Endometrial microvascular endothelial cells (primary cell): Measurements from ENCODE around the gene TRIOBP. TPM values are rescaled to one million over a fixed set of nuclear protein-coding genes. Genes with fewer than 3 reads are reported as not detected.
"Not testable (repeated sequence)": the region's sequence is repeated elsewhere in the genome, so short reads cannot be mapped to it uniquely, and the experiment has no call there.

ENCODE experiments used
- in situ Hi-C: cut with HindIII; loops from 2 replicates; pipeline ENCODE4 v1.10.0; 2017; ENCODE audit warnings: low sequenced_read_pairs, low pct_unique_long_range_greater_than_20kb; ENCODE audit errors: inconsistent ontology term
- total RNA-seq: library from RNA; depleted of rRNA; stranded (reverse); fragments of >200 nt; gene quantifications from one replicate; pipeline ENCODE4 v1.2.3, GENCODE V29; 2015; ENCODE audit errors: inconsistent ontology term

The TRIOBP gene
- total RNA-seq, 1 donor from 2014 or later: 135 TPM

DNA sequence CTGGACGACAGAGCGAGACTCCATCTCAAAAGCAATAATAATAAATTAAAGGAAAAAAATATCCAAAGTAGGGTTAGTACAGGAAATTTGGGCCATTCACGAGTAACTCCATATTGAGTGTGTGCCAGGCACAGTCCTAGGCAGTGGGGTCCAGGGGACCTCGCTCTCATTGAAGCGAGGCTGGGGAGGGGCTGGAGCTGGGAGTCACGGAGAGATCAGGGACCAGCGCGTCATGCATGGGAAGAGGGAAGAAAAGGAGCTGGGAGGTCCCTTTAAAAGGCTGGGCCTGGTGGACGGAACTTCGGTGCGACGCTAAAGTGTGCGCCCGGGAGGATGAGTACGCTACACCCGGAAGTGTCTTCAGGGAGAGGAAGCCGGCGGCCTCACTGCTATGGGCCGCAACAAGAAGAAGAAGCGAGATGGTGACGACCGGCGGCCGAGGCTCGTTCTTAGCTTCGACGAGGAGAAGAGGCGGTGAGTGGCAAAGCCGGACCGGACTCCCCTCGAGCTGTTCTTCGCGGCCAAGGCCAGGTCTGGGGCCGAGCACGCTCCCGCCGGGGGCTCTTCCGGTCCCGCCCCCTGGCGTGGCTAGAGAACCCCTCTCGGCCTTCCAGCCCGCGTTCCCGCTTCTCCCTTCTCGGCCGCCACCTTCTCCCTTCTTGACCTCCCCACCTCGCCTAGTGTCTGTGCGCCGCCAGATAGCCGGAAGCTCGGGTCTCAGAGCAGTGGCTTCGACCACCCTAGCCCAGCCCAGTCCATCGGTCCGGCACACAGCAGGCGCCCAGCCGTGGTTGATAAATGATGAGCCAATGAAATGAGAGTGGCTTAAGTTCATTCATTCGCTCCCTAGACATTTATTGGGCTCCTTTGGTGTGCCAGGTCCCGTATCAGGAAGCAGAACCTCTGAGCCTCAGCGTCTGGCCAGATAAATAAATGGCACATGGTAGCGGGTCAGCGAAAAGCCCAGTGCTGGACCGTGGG lies 10.6 kb upstream of the TRIOBP start, which contains the start of gene NOL12:
NOL12 (plus strand) TSS at position 342 of the 981 bp plus-strand sequence; CDS start at position 392, 50 bp downstream.
- in situ Hi-C loops: no loop called here

GRCh38 chr22:37690407-37690806 lies 6.4 kb upstream of the TRIOBP start:
- in situ Hi-C loops: no loop called here

GRCh38 chr22:37690901-37691504 lies 5.8 kb upstream of the TRIOBP start:
- in situ Hi-C loops: no loop called here

DNA sequence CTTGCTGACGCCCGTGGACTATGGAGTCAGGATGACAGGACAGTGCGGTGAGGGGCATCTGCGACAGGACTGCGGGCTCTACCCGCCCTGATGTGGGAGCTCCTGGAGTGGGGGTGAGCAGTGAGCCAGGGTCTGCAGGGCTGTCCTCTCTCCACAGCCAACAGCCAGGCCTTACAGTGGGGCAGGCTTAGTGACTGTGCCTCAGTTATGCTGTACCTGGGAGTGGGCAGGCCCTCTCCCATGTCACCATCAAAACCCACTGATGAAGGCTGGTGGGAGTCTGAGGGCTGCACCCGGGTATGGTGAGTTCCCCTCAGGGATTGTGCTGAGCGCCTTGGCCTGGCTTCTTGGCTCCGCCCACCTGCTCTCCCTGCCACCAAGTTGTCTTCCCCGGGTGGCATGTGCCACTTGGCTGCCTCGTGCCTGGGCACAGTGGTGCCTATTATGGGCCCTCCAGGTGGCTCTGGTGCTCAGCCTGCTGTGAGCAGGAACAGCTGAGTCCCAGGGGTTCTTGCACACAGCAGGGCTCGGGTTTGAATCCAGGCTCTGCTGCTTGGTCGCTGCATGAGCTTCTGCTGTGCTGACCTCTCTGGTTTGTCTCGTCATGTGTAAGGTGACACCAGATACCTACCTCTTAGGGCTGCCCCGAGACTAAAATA lies 4.1 kb upstream of the TRIOBP start:
- in situ Hi-C loops: no loop called here

GRCh38 chr22:37694131-37694530 lies 2.7 kb upstream of the TRIOBP start:
- in situ Hi-C loops: not testable (repeated sequence)

DNA sequence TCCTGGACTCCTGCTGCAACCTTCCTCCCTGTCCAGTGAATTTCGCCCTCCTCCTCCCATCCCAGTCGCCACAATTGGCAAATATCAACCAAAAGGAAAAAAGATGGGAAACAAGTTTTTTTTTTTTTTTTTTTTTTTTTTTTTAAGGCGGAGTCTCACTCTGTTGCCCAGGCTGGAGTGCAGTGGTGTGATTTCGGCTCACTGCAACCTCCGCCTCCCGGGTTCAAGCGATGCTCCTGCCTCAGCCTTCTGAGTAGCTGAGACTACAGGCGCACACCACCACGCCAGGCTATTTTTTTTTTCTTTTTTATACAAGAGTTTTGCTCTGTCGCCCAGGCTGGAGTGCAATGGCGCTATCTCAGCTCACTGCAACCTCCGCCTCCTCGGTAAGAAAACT lies 590 bp upstream of the TRIOBP start:
- in situ Hi-C loops: not testable (repeated sequence)

- in situ Hi-C loops: no loop called here
Observed at GRCh38 chr22:37697538-37697835, 639 bp downstream of the TRIOBP start.

GRCh38 chr22:37701141-37701786 lies 4.4 kb downstream of the TRIOBP start:
- in situ Hi-C loops: no loop called here

DNA sequence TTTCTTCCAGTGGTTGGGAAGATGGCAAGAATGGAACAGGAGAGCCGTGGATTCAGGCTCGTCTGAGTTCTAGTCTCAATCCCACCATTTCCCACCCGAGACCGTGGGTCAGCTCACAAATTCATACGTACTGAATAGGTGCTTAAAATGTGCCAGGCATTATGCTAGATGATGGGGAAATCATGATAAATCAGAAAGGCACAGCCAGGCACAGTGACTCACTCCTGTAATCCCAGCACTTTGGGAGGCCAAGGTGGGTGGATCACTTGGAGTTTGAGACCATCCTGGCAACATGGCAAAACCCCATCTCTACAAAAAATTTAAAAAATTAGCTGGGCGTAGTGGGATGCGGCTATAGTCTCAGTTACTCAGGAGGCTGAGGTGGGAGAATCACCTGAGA lies 7.1 kb downstream of the TRIOBP start:
- in situ Hi-C loops: no loop called here

GRCh38 chr22:37704645-37705044 lies 7.8 kb downstream of the TRIOBP start:
- in situ Hi-C loops: no loop called here

DNA sequence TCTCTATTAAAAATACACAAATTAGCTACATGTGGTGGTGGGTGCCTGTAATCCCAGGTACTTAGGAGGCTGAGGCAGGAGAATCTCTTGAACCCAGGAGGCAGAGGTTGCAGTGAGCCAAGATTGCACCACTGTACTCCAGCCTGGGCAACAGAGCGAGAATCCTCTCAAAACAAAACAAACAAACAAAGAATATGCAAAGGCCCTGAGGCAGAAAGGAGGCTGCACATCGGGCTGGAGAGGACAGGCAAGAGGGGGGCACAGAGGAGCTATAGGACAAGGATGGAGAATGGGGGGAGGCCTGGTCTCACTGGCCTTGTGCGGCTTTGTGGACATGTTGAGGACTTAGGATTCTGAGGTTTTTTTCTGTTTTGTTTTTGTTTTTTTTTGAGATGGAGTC lies 8.4 kb downstream of the TRIOBP start:
- in situ Hi-C loops: no loop called here

GRCh38 chr22:37708580-37709444 lies 12.0 kb downstream of the TRIOBP start:
- in situ Hi-C loops: no loop called here

GRCh38 chr22:37709445-37709765 lies 12.6 kb downstream of the TRIOBP start:
- in situ Hi-C loops: no loop called here

GRCh38 chr22:37710675-37711074 lies 13.8 kb downstream of the TRIOBP start:
- in situ Hi-C loops: no loop called here

DNA sequence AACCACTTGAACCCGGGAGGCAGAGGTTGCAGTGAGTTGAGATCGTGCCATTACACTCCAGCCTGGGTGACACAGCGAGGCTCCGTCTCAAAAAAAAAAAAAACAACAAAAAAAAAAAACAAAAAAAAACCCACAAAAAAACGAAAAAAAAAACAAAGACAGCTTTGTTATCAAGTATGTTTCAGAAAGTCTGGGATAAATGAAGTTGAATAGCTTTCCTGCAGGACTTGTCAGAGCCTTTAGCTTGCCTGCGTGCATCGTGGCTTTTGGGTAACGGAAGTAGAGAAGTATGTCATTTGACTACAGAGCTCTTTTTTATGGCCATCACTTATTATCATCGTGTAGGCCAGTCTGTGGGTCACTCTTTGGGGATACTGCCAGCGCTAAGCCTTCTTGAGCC lies 14.6 kb downstream of the TRIOBP start:
- in situ Hi-C loops: no loop called here

GRCh38 chr22:37713761-37714160 lies 16.9 kb downstream of the TRIOBP start:
- in situ Hi-C loops: no loop called here

- in situ Hi-C loops: no loop called here
Observed at GRCh38 chr22:37714634-37715033, 17.8 kb downstream of the TRIOBP start.

DNA sequence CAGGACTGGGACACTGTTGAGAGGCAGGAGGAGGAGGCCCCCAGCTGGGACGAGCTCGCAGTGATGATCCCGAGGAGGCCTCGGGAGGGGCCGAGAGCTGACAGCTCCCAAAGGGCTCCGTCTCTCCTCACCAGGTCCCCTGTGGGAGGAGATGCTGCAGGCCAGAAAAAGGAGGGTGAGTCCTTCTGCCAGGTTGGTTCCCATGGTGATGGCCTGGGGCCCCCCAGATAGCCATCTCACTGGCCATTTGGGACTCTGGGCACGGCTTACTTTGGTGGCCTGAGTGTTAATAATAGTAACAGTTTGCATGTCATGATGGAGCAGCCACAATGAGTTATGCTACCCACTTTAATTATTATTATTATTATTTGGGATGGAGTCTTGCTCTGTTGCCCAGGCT lies 18.9 kb downstream of the TRIOBP start:
- in situ Hi-C loops: no loop called here

GRCh38 chr22:37716708-37717107 lies 19.9 kb downstream of the TRIOBP start:
- in situ Hi-C loops: no loop called here
